Bronchial epithelial cell (primary cell): ENCODE measurements around the gene ZFAND3. TPM values are rescaled to one million over a fixed set of nuclear protein-coding genes. Genes with fewer than 3 reads are reported as not detected.
A peak's percentile ranks its signal among the peaks of the same experiment; 100 is the strongest.
"Not testable (repeated sequence)": the region's sequence is repeated elsewhere in the genome, so short reads cannot be mapped to it uniquely, and the experiment has no call there.

Source experiments
- DNase-seq: peaks from one replicate; pipeline ENCODE4 v3.0.0-alpha.2; 2010; ENCODE audit warnings: low read depth
- FAIRE-seq: peaks from 2 replicates; lab custom pipeline; 2011; peaks lifted over from hg19 to GRCh38; lab: Jason Lieb, UNC
- H3K27me3 ChIP-seq: 2 replicates; pipeline ENCODE4 v1.5.1; 2011; ENCODE audit warnings: low read length; ENCODE audit not compliant: control insufficient read depth, insufficient read depth
- H3K36me3 ChIP-seq: 2 replicates; pipeline ENCODE4 v1.5.1; 2011; ENCODE audit warnings: low read length; ENCODE audit not compliant: control insufficient read depth, insufficient read depth
- H3K4me3 ChIP-seq: 2 replicates; pipeline ENCODE4 v1.5.1; 2011; ENCODE audit warnings: mild to moderate bottlenecking, low read depth, low read length, control low read depth
- CTCF ChIP-seq: IDR thresholded peaks from 2 replicates; pipeline ENCODE4 v1.5.1; 2011; ENCODE audit warnings: mild to moderate bottlenecking, moderate library complexity, low read length, control low read depth, inconsistent platforms; ENCODE audit not compliant: insufficient read depth, severe bottlenecking
- total RNA-seq: library from RNA; depleted of rRNA; stranded (reverse); fragments of >200 nt; gene quantifications from 2 replicates; pipeline ENCODE4 v1.2.1, GENCODE V29; 2014

The ZFAND3 gene
- total RNA-seq, 1 donor from 2014 or later = 25.5 TPM

DNA sequence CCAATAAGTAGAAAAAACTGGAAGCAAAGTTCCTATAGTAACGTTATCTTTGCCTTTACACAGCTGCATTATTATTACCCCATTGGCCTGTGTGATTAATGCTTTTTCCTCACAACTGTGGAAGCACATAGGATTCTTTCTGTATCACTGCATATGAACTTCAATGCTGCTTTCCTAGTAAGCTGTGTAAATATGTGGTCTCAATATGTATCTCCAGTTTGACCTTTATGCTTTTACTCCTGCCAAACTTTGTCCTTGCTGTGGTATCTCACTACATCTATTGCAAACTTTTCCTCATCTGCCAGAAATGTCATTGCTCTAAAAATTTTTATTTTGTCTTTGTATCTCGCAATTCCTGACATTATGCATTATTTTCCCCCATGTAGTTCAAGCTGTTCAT lies 168.6 kb downstream of the ZFAND3 start:
- TF ChIP-seq CTCF = no peak
- Histone ChIP-seq H3K4me3 (no peak overlapping the region), H3K27me3 (no peaks in the 10 kb centered on the region), H3K36me3 (no peaks in the 10 kb centered on the region)
- no peak for DNase-seq
- FAIRE-seq = no peak

DNA sequence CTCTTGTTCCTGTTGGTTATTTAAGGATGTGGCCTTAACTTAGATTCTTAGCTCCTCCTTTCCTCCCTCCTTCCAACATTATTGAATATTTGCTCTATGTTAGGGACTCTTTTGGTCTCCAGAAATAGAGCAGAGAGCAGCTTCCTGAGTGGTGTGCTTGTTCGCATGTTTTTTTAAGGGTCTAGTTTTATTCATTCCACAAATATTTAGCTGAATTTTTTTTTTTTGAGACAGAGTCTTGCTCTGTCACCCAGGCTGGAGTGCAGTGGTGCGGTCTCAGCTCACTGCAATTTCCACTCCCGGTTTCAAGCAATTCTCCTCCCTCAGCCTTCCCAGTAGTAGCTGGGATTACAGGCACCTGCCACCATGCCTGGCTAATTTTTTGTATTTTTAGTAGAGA lies 169.2 kb downstream of the ZFAND3 start:
- Histone ChIP-seq H3K27me3 (no peaks in the 10 kb centered on the region), H3K36me3 (no peaks in the 10 kb centered on the region), H3K4me3 (no peak overlapping the region)
- no peak for TF ChIP-seq CTCF
- DNase-seq (no peak), FAIRE-seq (no peak)

- no peaks in the 10 kb centered on the region for H3K36me3 ChIP-seq
- no peak for FAIRE-seq
- DNase-seq = peak; percentile 41
- H3K4me3 ChIP-seq = no peak overlapping the region
- H3K27me3 ChIP-seq = no peaks in the 10 kb centered on the region
- no peak for TF ChIP-seq CTCF
These were observed 171.4 kb downstream of the ZFAND3 start for GRCh38 chr6:37990762-37991525.

- no peak for FAIRE-seq
- Histone ChIP-seq H3K36me3 (no peaks in the 10 kb centered on the region), H3K4me3 (no peak overlapping the region), H3K27me3 (no peaks in the 10 kb centered on the region)
- no peak for TF ChIP-seq CTCF
- no peak for DNase-seq
These were observed 173.2 kb downstream of the ZFAND3 start for GRCh38 chr6:37992749-37993148.

GRCh38 chr6:37993194-37993593 lies 173.7 kb downstream of the ZFAND3 start:
- not testable (repeated sequence) for H3K36me3 ChIP-seq, H3K4me3 ChIP-seq, DNase-seq, FAIRE-seq, H3K27me3 ChIP-seq

DNA sequence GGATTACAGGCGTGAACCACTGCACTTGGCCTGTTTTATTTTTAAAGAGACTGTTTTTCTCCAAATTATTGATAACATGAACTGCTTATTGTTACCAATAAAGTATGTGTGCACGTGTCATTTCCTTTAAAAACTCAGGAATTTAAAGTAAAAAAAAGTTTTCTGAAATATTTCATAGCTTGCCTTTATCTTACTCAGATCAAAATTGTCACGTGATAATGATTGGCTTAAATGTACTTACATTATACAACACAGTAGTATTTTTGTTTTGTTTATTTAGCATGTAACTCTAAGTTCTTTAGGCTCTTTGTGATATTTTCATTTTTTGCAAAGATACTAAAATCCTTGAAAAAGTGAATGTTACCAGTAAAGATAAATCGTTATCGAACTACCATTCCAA lies 174.1 kb downstream of the ZFAND3 start:
- TF ChIP-seq CTCF = no peak
- FAIRE-seq = no peak
- Histone ChIP-seq H3K27me3 (no peaks in the 10 kb centered on the region), H3K4me3 (no peak overlapping the region), H3K36me3 (no peaks in the 10 kb centered on the region)
- no peak for DNase-seq
